CD4-positive, alpha-beta memory T cell (primary cell): ENCODE data around the gene MRNIP. TPM values are rescaled to one million over a fixed set of nuclear protein-coding genes. Genes with fewer than 3 reads are reported as not detected.
A peak's percentile ranks its signal among the peaks of the same experiment; 100 is the strongest.

Source experiments
- CTCF ChIA-PET: fragments of 350-600 bp; sonication (Branson Sonifier 250); formaldehyde crosslinking; loops from one replicate; lab custom pipeline; 2021; ENCODE audit warnings: inconsistent platforms; ENCODE audit not compliant: partially characterized antibody; lab: Charles Lee
- POLR2A ChIA-PET: fragments of 350-600 bp; sonication (Branson Sonifier 250); formaldehyde crosslinking; loops from one replicate; lab custom pipeline; 2021; ENCODE audit not compliant: partially characterized antibody; lab: Charles Lee
- DNase-seq, 5 donors: peaks; one replicate each; pipeline versions ENCODE4 v3.0.0 to v3.0.0-alpha.2; 2020 to 2022; ENCODE audit warnings: mixed read lengths in 1 of 5
- H3K27ac ChIP-seq: one replicate; pipeline ENCODE4 v1.7.0; 2013; ENCODE audit warnings: low read depth, low read length
- H3K27me3 ChIP-seq: 2 replicates; pipeline ENCODE4 v1.7.0; 2013; ENCODE audit warnings: mild to moderate bottlenecking, low read length, moderate library complexity; ENCODE audit not compliant: insufficient read depth
- H3K36me3 ChIP-seq: 2 replicates; pipeline ENCODE4 v1.7.0; 2013; ENCODE audit warnings: mild to moderate bottlenecking, low read length, moderate library complexity; ENCODE audit not compliant: insufficient read depth
- H3K4me1 ChIP-seq: 2 replicates; pipeline ENCODE4 v1.7.0; 2013; ENCODE audit warnings: mild to moderate bottlenecking, low read length, moderate library complexity; ENCODE audit not compliant: insufficient read depth
- H3K4me3 ChIP-seq, 2 donors: one replicate each; pipeline ENCODE4 v1.7.0; 2013; ENCODE audit warnings: low read length in 2 of 2, mild to moderate bottlenecking in 1 of 2
- H3K9me3 ChIP-seq, 2 donors: one replicate each; pipeline ENCODE4 v1.7.0; 2013; ENCODE audit warnings: low read length in 2 of 2, control low read depth in 1 of 2; ENCODE audit not compliant: control insufficient read depth in 1 of 2
- H3K27ac Mint-ChIP-seq, 7 donors: one replicate each; pipeline ENCODE4 v1.8.0; 2020 to 2021; ENCODE audit warnings: mixed read lengths in 7 of 7, mild to moderate bottlenecking in 6 of 7, inconsistent platforms in 3 of 7, moderate library complexity in 3 of 7
- H3K27me3 Mint-ChIP-seq, 2 donors: one replicate each; pipeline ENCODE4 v1.8.0; 2020 to 2021; ENCODE audit warnings: mixed read lengths in 2 of 2
- H3K36me3 Mint-ChIP-seq, 2 donors: one replicate each; pipeline ENCODE4 v1.8.0; 2020 to 2021; ENCODE audit warnings: mixed read lengths in 2 of 2, inconsistent platforms in 1 of 2, mild to moderate bottlenecking in 1 of 2
- H3K4me1 Mint-ChIP-seq, 4 donors: one replicate each; pipeline ENCODE4 v1.8.0; 2020 to 2021; ENCODE audit warnings: mixed read lengths in 4 of 4, mild to moderate bottlenecking in 1 of 4
- H3K4me3 Mint-ChIP-seq, 8 donors: one replicate each; pipeline ENCODE4 v1.8.0; 2020 to 2021; ENCODE audit warnings: mixed read lengths in 8 of 8, mild to moderate bottlenecking in 7 of 8, moderate library complexity in 6 of 8, inconsistent platforms in 3 of 8
- H3K9me3 Mint-ChIP-seq, 8 donors: one replicate each; pipeline ENCODE4 v1.8.0; 2020 to 2021; ENCODE audit warnings: mixed read lengths in 8 of 8, mild to moderate bottlenecking in 5 of 8, inconsistent platforms in 3 of 8, moderate library complexity in 1 of 8
- intact Hi-C: fragments of 100-400 bp; cut with micrococcal nuclease; formaldehyde crosslinking; loops from one replicate; pipeline ENCODE4 v1.15.1; 2023
- polyA plus RNA-seq, 2 donors: library from polyadenylated mRNA; unstranded; fragments of 300-500 nt; fragmentation: Illumina TruSeq; gene quantifications; one replicate each; pipeline ENCODE4 v1.2.3, GENCODE V29; 2021
- total RNA-seq, 2 experiments: library from RNA; stranded (reverse); gene quantifications; one replicate each; pipeline ENCODE4 v1.2.3, GENCODE V29; 2021

MRNIP gene
- total and polyA plus RNA-seq, 4 experiments from 2014 or later = 11.4 to 129 (median 70.9) TPM

DNA sequence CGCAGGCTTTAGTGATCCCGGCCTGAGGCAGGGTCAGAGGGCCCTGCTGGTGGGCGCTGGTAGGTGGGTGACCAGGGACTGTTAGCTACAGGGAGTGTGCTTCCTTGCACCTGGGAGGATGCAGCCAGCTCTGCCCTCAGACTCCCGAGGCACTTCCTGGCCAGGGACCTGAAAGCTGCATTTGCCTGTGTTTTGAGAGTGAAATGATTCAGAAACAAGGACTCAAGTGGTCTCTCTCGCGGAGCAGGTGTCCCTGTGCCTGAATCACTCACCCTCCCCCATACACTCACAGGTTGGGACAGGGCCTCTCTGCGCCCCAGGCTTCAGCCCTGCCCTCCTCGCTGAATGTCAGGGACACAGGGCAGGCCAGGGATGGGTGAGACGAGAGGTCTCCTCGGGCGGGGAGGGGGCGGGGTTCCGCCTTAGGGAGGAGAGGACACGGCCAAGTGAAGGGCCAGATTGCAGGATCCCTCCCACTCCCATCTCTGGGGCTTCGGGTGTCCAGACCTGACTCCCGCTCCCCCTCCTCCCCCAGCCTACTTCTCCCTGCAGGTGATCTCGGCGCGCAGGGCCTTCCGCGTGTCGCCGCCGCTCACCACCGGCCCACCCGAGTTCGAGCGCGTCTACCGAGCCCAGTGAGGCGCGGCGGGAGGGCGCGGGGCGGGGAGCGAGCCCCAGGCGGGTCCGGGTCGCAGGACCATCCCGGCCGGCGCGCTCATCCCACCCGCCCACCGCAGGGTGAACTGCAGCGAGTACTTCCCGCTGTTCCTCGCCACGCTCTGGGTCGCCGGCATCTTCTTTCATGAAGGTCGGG is 63.4 kb downstream of the MRNIP start:
- peaks cover 17% of the 10 kb centered on the region for H3K36me3 ChIP-seq
- intact Hi-C loops = no loop called here
- H3K4me1 Mint-ChIP-seq = peaks cover 11 to 51% (median 27%) of the 10 kb centered on the region in 4 donors
- H3K4me3 ChIP-seq = peak overlapping the region; percentile 23 to 69
- H3K27ac ChIP-seq = peak overlapping the region; percentile 44
- POLR2A ChIA-PET = interaction anchor here (0.7 to 6.5 kb wide), 17 partner anchors 9 to 172 kb away, joined by 3 to 68 read pairs (median 6); partner anchors contain the start of genes HNRNPH1, MGAT4B, MRNIP and SQSTM1
- no peaks in the 10 kb centered on the region for H3K9me3 ChIP-seq
- H3K27ac Mint-ChIP-seq = peak overlapping the region in 6 of 7 donors; percentile 18 to 92 (median 69)
- DNase-seq = no peak
- no peaks in the 10 kb centered on the region for H3K27me3 ChIP-seq
- CTCF ChIA-PET = interaction anchor here (0.7 to 5.9 kb wide), 11 partner anchors 18 to 113 kb away, joined by 3 to 53 read pairs (median 4); partner anchors contain the start of genes MAML1, SQSTM1 and TBC1D9B
- H3K9me3 Mint-ChIP-seq = no peaks in the 10 kb centered on the region
- H3K4me3 Mint-ChIP-seq = peak overlapping the region; percentile 50 to 80 (median 76)
- H3K4me1 ChIP-seq = peaks cover 25% of the 10 kb centered on the region
- H3K36me3 Mint-ChIP-seq = peaks cover 0 to 20% of the 10 kb centered on the region in 2 donors
- H3K27me3 Mint-ChIP-seq = no peaks in the 10 kb centered on the region

- ChIA-PET CTCF (interaction anchor here (0.9 to 5.9 kb wide), 5 partner anchors 17 to 114 kb away, joined by 3 to 53 read pairs (median 5); partner anchors contain the start of genes MAML1 and TBC1D9B), POLR2A (interaction anchor here (0.9 to 6.5 kb wide), 13 partner anchors 12 to 172 kb away, joined by 3 to 68 read pairs (median 6); partner anchors contain the start of genes HNRNPH1, MAML1, MGAT4B and MRNIP)
- intact Hi-C loops = no loop called here
- no peaks in the 10 kb centered on the region for H3K27me3 Mint-ChIP-seq
- peaks cover 11 to 46% (median 27%) of the 10 kb centered on the region in 4 donors for H3K4me1 Mint-ChIP-seq
- H3K36me3 Mint-ChIP-seq = peaks cover 0 to 17% of the 10 kb centered on the region in 2 donors
- peaks cover 0 to 3% (median 0%) of the 10 kb centered on the region in 8 donors for H3K9me3 Mint-ChIP-seq
- Histone ChIP-seq H3K36me3 (peaks cover 14% of the 10 kb centered on the region), H3K27ac (peak overlapping the region; percentile 49), H3K4me1 (peaks cover 25% of the 10 kb centered on the region), H3K4me3 (peak overlapping the region in 1 of 2 donors; percentile 69), H3K9me3 (no peaks in the 10 kb centered on the region), H3K27me3 (no peaks in the 10 kb centered on the region)
- H3K4me3 Mint-ChIP-seq = peak overlapping the region; percentile 63 to 83 (median 76)
- peak overlapping the region in 6 of 7 donors; percentile 42 to 93 (median 87) for H3K27ac Mint-ChIP-seq
- no peak for DNase-seq
Measured at GRCh38 chr5:179794575-179794974, 64.0 kb downstream of the MRNIP start.

GRCh38 chr5:179794171-179794570 is 64.4 kb downstream of the MRNIP start:
- POLR2A ChIA-PET = interaction anchor here (0.9 to 6.5 kb wide), 15 partner anchors 8 to 171 kb away, joined by 3 to 68 read pairs (median 6); partner anchors contain the start of genes HNRNPH1, MAML1, MGAT4B and MRNIP
- H3K27me3 Mint-ChIP-seq = no peaks in the 10 kb centered on the region
- Histone ChIP-seq H3K9me3 (no peaks in the 10 kb centered on the region), H3K27me3 (no peaks in the 10 kb centered on the region), H3K4me1 (peaks cover 25% of the 10 kb centered on the region), H3K4me3 (no peak overlapping the region), H3K36me3 (peaks cover 10% of the 10 kb centered on the region), H3K27ac (peak overlapping the region; percentile 49)
- intact Hi-C loops = no loop called here
- peaks cover 0 to 6% (median 0%) of the 10 kb centered on the region in 8 donors for H3K9me3 Mint-ChIP-seq
- H3K4me1 Mint-ChIP-seq = peaks cover 11 to 43% (median 27%) of the 10 kb centered on the region in 4 donors
- H3K27ac Mint-ChIP-seq = peak overlapping the region; percentile 35 to 93 (median 87)
- H3K36me3 Mint-ChIP-seq = peaks cover 0 to 13% of the 10 kb centered on the region in 2 donors
- CTCF ChIA-PET = interaction anchor here (1.3 to 5.9 kb wide), 4 partner anchors 8 to 114 kb away, joined by 5 to 53 read pairs (median 7); partner anchors contain the start of gene TBC1D9B
- DNase-seq = no peak
- H3K4me3 Mint-ChIP-seq = peak overlapping the region; percentile 61 to 83 (median 74)

DNA sequence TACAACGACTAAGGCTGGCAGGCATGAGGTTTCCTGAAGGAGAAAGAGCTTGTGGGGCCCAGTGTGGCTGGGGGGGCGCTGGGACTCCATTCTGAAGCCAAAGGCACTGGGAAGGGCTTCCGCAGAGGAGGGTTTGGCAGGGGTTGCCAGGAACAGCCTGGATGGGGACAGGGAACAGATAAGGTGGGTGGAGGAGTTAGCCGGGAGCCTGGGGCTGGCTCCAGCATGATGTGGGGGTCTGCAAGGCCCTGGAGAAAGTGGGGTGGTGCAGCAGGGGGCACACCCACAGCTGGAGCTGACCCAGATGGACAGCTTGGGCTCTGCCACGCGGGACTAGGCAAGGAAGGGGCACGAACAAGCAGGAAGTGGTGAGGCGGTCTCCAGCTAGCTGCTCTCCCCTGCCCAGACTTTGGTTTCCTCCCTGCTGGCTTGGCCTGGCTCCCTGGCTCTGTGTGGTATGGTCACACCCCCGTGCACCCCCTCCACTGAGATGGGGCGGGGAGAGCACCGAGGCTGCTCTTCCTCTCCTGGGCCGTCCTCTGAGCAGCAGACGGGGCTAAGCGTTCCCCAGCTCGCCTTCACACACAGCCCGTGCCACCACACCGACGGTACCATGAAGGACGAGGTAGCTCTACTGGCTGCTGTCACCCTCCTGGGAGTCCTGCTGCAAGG is 65.0 kb downstream of the MRNIP start, which contains the start of gene LTC4S:
LTC4S (plus strand) TSS at position 519 of the 672 bp plus-strand sequence; CDS start at position 614, 95 bp downstream.
- intact Hi-C loops = no loop called here
- H3K9me3 ChIP-seq = no peaks in the 10 kb centered on the region
- H3K27ac Mint-ChIP-seq = peak within 1 kb of the TSS; percentile 85 to 93 (median 89)
- peaks cover 25% of the 10 kb centered on the region for H3K4me1 ChIP-seq
- H3K9me3 Mint-ChIP-seq = peaks cover 0 to 6% (median 0%) of the 10 kb centered on the region in 8 donors
- CTCF ChIA-PET = interaction anchor here (1.3 to 5.9 kb wide), 4 partner anchors 8 to 114 kb away, joined by 5 to 53 read pairs (median 7); partner anchors contain the start of gene TBC1D9B
- peaks cover 6% of the 10 kb centered on the region for H3K36me3 ChIP-seq
- H3K27me3 Mint-ChIP-seq = no peaks in the 10 kb centered on the region
- H3K27me3 ChIP-seq = no peaks in the 10 kb centered on the region
- peak within 1 kb of the TSS in 1 of 2 donors; percentile 69 for H3K4me3 ChIP-seq
- peak within 1 kb of the TSS; percentile 63 to 83 (median 76) for H3K4me3 Mint-ChIP-seq
- H3K4me1 Mint-ChIP-seq = peaks cover 11 to 43% (median 27%) of the 10 kb centered on the region in 4 donors
- DNase-seq = peak; percentile 62 to 82 (median 63)
- H3K36me3 Mint-ChIP-seq = peaks cover 0 to 7% of the 10 kb centered on the region in 2 donors
- H3K27ac ChIP-seq = peak within 1 kb of the TSS; percentile 49
- POLR2A ChIA-PET = interaction anchor here (0.9 to 6.5 kb wide), 12 partner anchors 9 to 171 kb away, joined by 3 to 68 read pairs (median 6); partner anchors contain the start of genes HNRNPH1, MAML1, MGAT4B and MRNIP

GRCh38 chr5:179792612-179793467 is 65.8 kb downstream of the MRNIP start:
- peak overlapping the region in 5 of 8 donors; percentile 44 to 80 (median 70) for H3K4me3 Mint-ChIP-seq
- H3K36me3 Mint-ChIP-seq = peaks cover 0 to 6% of the 10 kb centered on the region in 2 donors
- DNase-seq = no peak
- peaks cover 0 to 6% (median 0%) of the 10 kb centered on the region in 8 donors for H3K9me3 Mint-ChIP-seq
- POLR2A ChIA-PET = interaction anchor here (1.0 to 6.5 kb wide), 11 partner anchors 9 to 170 kb away, joined by 3 to 68 read pairs (median 7); partner anchors contain the start of genes HNRNPH1, MAML1, MGAT4B and MRNIP
- Histone ChIP-seq H3K4me3 (no peak overlapping the region), H3K36me3 (no peaks in the 10 kb centered on the region), H3K4me1 (peaks cover 25% of the 10 kb centered on the region), H3K27ac (peak overlapping the region; percentile 15), H3K9me3 (no peaks in the 10 kb centered on the region), H3K27me3 (no peaks in the 10 kb centered on the region)
- no peaks in the 10 kb centered on the region for H3K27me3 Mint-ChIP-seq
- intact Hi-C loops = no loop called here
- peaks cover 11 to 43% (median 27%) of the 10 kb centered on the region in 4 donors for H3K4me1 Mint-ChIP-seq
- CTCF ChIA-PET = interaction anchor here (1.4 to 5.9 kb wide), 4 partner anchors 9 to 30 kb away, joined by 5 to 53 read pairs (median 7); no protein-coding TSS in a partner anchor
- H3K27ac Mint-ChIP-seq = peak overlapping the region; percentile 55 to 93 (median 87)
